Rectal smooth muscle tissue (tissue), 1 donor: Measurements from ENCODE around the gene NR1D2.
"Not testable (repeated sequence)": the region's sequence is repeated elsewhere in the genome, so short reads cannot be mapped to it uniquely, and the experiment has no call there.

Source experiments
- H3K27ac ChIP-seq: one replicate; pipeline ENCODE4 v1.7.0; 2013; ENCODE audit warnings: low read depth, low read length, inconsistent platforms
- H3K27me3 ChIP-seq: one replicate; pipeline ENCODE4 v1.7.0; 2013; ENCODE audit warnings: low read length; ENCODE audit not compliant: control insufficient read depth, insufficient read depth
- H3K36me3 ChIP-seq: one replicate; pipeline ENCODE4 v1.7.0; 2013; ENCODE audit warnings: low read length; ENCODE audit not compliant: control insufficient read depth, insufficient read depth
- H3K4me1 ChIP-seq: one replicate; pipeline ENCODE4 v1.7.0; 2013; ENCODE audit warnings: low read length; ENCODE audit not compliant: control insufficient read depth, insufficient read depth
- H3K4me3 ChIP-seq: one replicate; pipeline ENCODE4 v1.7.0; 2013; ENCODE audit warnings: low read length
- H3K9ac ChIP-seq: one replicate; pipeline ENCODE4 v1.7.0; 2013; ENCODE audit warnings: low read length

The NR1D2 gene

GRCh38 chr3:24002129-24002528 lies 57.0 kb downstream of the NR1D2 start:
- no peak overlapping the region for H3K27ac ChIP-seq
- peaks cover 4% of the 10 kb centered on the region for H3K4me1 ChIP-seq
- peaks cover 3% of the 10 kb centered on the region for H3K27me3 ChIP-seq
- no peak overlapping the region for H3K4me3 ChIP-seq
- no peak overlapping the region for H3K9ac ChIP-seq
- H3K36me3 ChIP-seq: no peaks in the 10 kb centered on the region

GRCh38 chr3:24003466-24003865 lies 58.4 kb downstream of the NR1D2 start:
- Histone ChIP-seq H3K4me3 (no peak overlapping the region), H3K36me3 (no peaks in the 10 kb centered on the region), H3K4me1 (peaks cover 4% of the 10 kb centered on the region), H3K27me3 (peaks cover 3% of the 10 kb centered on the region), H3K9ac (no peak overlapping the region), H3K27ac (no peak overlapping the region)

GRCh38 chr3:24004171-24004938 lies 59.3 kb downstream of the NR1D2 start:
- H3K27me3 ChIP-seq: peaks cover 3% of the 10 kb centered on the region
- no peaks in the 10 kb centered on the region for H3K4me1 ChIP-seq
- no peaks in the 10 kb centered on the region for H3K36me3 ChIP-seq
- H3K4me3 ChIP-seq: no peak overlapping the region
- no peak overlapping the region for H3K9ac ChIP-seq
- H3K27ac ChIP-seq: no peak overlapping the region

GRCh38 chr3:24005669-24006068 lies 60.6 kb downstream of the NR1D2 start:
- H3K27ac ChIP-seq: no peak overlapping the region
- H3K4me3 ChIP-seq: no peak overlapping the region
- peaks cover 3% of the 10 kb centered on the region for H3K27me3 ChIP-seq
- no peaks in the 10 kb centered on the region for H3K4me1 ChIP-seq
- no peak overlapping the region for H3K9ac ChIP-seq
- no peaks in the 10 kb centered on the region for H3K36me3 ChIP-seq

- H3K36me3 ChIP-seq, H3K4me1 ChIP-seq, H3K4me3 ChIP-seq, H3K27me3 ChIP-seq, H3K9ac ChIP-seq, H3K27ac ChIP-seq: not testable (repeated sequence)
Observed at GRCh38 chr3:24010834-24011233, 65.7 kb downstream of the NR1D2 start.

GRCh38 chr3:24012589-24013269 lies 67.6 kb downstream of the NR1D2 start:
- Histone ChIP-seq H3K4me1 (no peaks in the 10 kb centered on the region), H3K9ac (no peak overlapping the region), H3K27me3 (no peaks in the 10 kb centered on the region), H3K27ac (no peak overlapping the region), H3K36me3 (no peaks in the 10 kb centered on the region), H3K4me3 (no peak overlapping the region)

GRCh38 chr3:24017305-24017704 lies 72.2 kb downstream of the NR1D2 start:
- no peaks in the 10 kb centered on the region for H3K27me3 ChIP-seq
- no peaks in the 10 kb centered on the region for H3K4me1 ChIP-seq
- no peak overlapping the region for H3K9ac ChIP-seq
- H3K36me3 ChIP-seq: no peaks in the 10 kb centered on the region
- H3K27ac ChIP-seq: no peak overlapping the region
- no peak overlapping the region for H3K4me3 ChIP-seq

- Histone ChIP-seq H3K36me3 (no peaks in the 10 kb centered on the region), H3K4me3 (no peak overlapping the region), H3K27me3 (no peaks in the 10 kb centered on the region), H3K4me1 (no peaks in the 10 kb centered on the region), H3K9ac (no peak overlapping the region), H3K27ac (no peak overlapping the region)
Observed at GRCh38 chr3:24018784-24019570, 73.9 kb downstream of the NR1D2 start.

GRCh38 chr3:24019585-24019984 lies 74.5 kb downstream of the NR1D2 start:
- Histone ChIP-seq H3K4me1 (no peaks in the 10 kb centered on the region), H3K27me3 (no peaks in the 10 kb centered on the region), H3K9ac (no peak overlapping the region), H3K4me3 (no peak overlapping the region), H3K27ac (no peak overlapping the region), H3K36me3 (no peaks in the 10 kb centered on the region)

- Histone ChIP-seq H3K4me1 (no peaks in the 10 kb centered on the region), H3K36me3 (no peaks in the 10 kb centered on the region), H3K9ac (no peak overlapping the region), H3K4me3 (no peak overlapping the region), H3K27me3 (no peaks in the 10 kb centered on the region), H3K27ac (no peak overlapping the region)
Observed at GRCh38 chr3:24020036-24020691, 75.1 kb downstream of the NR1D2 start.

- no peaks in the 10 kb centered on the region for H3K4me1 ChIP-seq
- no peak overlapping the region for H3K4me3 ChIP-seq
- no peak overlapping the region for H3K9ac ChIP-seq
- no peaks in the 10 kb centered on the region for H3K27me3 ChIP-seq
- H3K36me3 ChIP-seq: no peaks in the 10 kb centered on the region
- no peak overlapping the region for H3K27ac ChIP-seq
Observed at GRCh38 chr3:24023197-24023596, 78.1 kb downstream of the NR1D2 start.

- no peaks in the 10 kb centered on the region for H3K4me1 ChIP-seq
- no peak overlapping the region for H3K9ac ChIP-seq
- H3K4me3 ChIP-seq: no peak overlapping the region
- no peaks in the 10 kb centered on the region for H3K36me3 ChIP-seq
- H3K27ac ChIP-seq: no peak overlapping the region
- no peaks in the 10 kb centered on the region for H3K27me3 ChIP-seq
Observed at GRCh38 chr3:24025805-24026204, 80.7 kb downstream of the NR1D2 start.
